Renal cortex interstitium (tissue), 11 donors: ENCODE results near the gene TELO2. TPM values are rescaled to one million over a fixed set of nuclear protein-coding genes. Genes with fewer than 3 reads are reported as not detected.

ENCODE experiments used
- DNase-seq, 11 donors: peaks; one replicate each; pipeline ENCODE4 v3.0.0-alpha.2; 2013; ENCODE audit warnings: low read depth in 9 of 11, low spot score in 4 of 11; ENCODE audit errors: extremely low read depth in 1 of 11
- polyA plus RNA-seq, 3 donors: library from polyadenylated mRNA; unstranded; fragments of 120-200 nt; gene quantifications; one replicate each; pipeline ENCODE4 v1.2.1, GENCODE V29; 2013; ENCODE audit not compliant: insufficient read length in 3 of 3

Gene TELO2
- polyA plus RNA-seq, 3 donors = 24.1 to 46.2 (median 38.0) TPM

DNA sequence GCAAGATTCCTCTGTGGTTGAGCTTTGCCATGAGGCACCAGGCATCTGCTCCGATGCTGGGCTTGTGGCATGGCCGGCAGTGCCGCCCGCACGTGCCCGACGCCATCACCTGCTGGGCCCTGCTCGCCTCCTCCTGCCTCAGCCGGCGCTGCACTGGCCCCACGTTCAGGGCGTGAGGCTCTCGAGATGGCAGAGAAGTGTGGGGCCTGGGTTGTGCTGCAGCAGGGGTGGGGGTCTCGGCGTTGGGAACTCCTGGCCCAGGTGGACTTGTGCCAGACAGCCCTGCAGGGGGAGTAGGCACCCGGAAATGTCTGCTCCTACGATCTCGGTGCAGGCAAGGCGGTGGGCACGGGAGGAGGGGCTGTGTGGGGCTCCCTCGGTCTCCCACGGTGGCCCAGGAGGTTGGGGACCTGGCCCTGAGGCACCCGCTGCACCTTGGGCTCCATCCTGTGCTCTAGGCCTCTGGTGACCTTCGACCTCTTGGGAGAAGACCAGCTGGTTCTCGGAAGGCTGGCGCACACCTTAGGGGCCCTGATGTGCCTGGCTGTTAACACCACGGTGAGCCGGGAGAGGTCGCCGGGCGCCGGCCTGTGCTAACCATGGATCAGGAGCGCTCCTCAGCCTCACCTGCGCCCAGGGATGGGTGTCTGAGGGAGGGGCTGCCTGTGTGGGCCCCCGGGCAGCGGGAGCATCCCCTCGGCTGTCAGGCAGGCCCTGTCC lies 13.5 kb downstream of the TELO2 start:
- DNase-seq = no peak

DNA sequence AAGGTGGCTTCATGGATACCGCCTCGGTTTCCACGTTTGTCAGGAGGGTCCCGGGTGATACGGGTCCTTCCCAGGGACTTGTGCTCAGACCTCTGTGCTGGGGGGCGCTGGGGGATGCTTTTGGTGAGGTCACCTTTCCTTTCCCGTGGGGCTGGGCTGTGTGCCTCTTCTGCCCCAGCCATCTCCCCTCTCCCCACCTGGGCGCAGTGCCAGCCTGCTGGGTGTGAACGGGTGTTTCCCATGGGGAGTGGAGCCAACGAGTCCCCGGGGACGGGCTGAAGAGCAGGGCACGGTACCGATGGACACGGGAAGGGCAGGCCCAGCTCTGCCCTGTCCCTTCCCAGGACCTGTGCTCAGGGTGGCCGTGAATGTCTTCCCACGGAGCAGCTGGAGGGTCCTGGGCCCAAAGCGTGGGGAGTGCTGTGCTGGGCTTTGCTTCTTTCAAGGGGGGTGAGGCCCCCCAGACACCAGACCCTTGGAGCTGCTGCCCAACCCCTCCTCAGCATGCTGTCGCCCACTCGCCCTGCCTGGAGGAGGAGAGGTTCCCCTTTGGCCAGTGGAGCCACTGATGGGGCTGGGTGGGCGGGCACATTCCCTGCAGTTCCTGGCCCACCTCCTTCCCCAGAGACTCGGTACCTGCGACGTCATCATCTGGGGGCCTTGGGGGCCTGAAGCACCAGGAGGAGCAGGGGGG lies 15.5 kb downstream of the TELO2 start:
- no peak for DNase-seq

DNA sequence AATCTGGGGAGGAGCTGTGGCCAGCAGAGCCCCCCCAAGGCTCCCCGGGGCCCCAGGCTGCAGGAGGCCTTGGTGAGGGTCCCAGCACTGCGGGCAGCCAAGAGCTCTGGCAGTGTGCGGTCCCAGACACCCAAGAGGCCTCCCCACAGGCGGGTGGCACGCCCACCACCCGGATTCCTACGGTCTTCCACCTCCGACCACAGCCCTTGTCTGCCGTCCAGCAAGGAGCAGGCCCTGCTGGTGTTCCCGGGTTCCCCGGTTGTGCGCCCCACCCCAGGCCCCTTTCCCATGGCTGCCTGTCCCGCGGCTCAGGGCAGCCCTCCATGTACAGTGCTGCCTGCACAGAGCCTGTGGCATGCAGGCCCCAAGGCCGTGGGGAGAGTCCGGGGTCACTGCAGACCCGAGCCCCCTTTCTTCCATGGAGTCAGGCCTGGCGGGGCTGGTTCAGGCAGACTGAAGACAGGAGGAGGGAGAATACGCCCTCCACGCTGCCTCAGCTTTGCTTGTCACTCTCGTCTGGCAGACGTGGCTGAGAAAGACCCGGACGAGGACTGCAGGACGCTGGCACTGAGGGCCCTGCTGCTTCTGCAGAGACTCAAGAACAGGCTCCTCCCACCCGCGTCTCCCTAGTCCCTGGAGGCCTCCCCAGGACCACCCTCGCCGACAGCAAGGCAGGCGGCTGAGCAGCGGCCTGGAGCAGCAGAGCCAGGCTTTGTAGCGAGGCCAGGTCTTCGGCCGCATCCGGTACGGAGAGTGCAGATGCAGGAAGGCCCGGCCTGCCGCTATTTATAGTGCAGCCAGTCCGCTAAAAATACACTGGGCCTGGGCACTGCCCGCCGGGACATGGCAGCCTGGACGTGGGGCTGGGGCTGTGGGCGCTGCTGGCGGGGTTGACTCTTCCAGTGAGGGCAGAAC lies 16.4 kb downstream of the TELO2 start:
- no peak for DNase-seq

DNA sequence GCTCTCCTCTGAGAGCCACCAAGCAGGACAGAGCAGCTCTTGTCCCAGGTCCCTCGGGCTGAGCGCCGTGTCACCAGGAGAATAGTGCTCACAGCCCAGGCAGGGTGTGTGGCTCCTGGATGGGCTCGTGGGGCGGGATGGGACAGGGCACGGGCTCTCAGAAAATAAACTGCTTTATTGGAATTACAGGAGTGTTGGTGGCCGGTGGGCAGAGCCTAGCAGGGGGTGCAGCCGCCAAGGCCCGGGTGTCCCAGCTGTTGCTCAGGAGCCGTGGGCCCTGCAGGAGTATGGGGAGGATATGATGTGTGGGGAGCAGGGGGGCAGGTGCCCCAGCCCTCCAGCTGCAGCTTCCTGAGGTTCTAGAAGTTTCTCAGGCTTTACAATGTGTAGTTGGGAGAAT lies 17.1 kb downstream of the TELO2 start:
- DNase-seq = no peak

DNA sequence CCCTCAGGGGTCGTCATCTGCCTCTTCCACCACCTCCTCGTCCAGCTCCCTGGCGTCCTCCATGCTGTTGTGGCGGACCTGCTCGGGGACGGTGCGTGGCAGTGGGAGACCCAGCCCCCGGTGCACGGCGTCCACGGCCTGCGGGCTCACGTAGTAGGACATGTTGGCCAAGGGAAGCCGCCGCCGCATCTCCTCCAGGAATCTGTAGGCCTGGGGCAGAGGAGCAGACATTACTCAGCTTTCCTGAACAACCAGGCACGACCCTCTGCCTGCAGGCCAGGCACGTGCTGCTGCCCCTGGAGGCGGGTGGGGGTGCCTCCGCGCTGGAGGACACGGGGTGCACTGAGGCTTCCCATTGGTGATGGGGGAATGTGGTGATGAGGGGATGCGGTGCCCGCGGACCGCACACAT lies 17.8 kb downstream of the TELO2 start:
- no peak for DNase-seq

DNA sequence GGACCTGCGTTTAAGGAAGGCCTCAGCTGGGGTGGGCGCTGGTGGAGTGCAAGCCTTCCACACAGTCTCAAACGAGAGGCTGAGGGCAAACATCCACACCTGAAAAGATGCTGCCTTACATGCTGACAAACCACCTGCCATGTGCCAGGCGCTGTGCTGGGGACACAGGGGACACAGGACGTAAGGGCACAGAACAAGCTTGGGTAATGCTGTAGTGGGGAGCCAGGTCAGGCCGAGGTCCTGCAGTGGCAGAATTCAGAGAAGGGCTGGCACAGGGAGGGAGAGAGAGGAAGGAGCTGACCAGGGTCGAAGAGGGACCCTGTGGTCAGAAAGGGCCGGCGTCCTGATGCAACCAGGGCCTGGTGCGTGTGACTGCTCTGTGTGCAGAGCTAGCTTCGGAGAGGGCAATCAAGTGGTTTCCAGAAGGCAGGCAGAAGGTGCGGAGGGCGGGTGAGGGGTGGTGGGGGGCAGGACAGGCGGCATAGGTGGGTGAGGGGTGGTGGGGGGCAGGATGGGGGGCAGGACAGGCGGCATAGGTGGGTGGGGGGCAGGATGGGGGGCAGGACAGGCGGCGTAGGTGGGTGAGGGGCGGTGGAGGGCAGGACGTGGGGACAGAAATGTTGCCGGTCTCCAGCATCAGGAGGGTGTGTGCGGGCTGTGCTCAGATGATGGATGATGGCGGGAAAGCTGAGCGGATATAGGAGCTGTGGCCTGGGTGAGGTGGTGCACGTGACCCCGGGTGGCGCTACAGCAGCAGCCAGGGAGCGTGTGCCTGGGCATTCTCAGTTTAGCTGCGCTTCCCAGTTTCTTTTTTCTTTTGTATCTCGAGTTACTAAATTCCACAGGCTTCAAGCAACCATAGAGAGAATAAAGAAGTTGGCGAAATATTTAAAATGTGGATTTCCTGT lies 18.8 kb downstream of the TELO2 start:
- DNase-seq = no peak

DNA sequence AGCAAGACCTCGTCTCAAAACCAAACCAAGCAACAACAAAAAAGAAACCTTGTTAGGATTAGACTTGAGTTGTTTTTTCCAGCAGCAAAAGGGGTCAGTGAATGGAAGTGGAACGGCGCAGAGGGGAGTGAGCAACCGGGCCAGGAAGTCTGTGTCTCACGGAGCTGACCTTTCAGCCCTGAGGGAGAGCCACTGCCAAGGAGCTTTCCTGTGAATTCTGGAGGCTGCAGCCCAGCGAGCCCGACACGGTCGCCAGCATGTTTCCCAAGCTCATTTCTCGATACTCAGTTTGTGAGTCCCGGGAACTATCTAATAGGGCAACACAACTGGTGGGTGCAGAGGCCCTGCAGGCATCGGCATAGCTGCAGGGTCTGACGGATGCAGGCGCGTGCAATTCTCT lies 19.6 kb downstream of the TELO2 start:
- DNase-seq = no peak

DNA sequence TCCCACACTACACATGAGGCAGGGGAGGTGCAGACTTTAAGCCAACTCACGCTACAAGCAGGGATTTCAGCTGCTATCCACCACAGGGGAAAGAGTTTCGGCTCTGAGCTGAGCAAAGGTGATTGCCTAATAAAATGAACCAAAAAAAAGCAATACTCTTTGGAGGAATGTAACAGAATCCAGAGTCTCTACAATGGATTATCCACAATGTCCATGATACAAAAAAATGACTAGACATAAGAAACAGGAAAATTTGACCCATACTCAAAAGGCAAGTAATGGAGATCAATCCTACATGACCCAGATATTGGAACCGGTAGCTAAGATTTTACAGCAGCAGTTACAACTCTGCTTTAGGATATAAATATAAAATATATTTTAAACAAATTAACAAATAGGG lies 21.3 kb downstream of the TELO2 start:
- DNase-seq = no peak

DNA sequence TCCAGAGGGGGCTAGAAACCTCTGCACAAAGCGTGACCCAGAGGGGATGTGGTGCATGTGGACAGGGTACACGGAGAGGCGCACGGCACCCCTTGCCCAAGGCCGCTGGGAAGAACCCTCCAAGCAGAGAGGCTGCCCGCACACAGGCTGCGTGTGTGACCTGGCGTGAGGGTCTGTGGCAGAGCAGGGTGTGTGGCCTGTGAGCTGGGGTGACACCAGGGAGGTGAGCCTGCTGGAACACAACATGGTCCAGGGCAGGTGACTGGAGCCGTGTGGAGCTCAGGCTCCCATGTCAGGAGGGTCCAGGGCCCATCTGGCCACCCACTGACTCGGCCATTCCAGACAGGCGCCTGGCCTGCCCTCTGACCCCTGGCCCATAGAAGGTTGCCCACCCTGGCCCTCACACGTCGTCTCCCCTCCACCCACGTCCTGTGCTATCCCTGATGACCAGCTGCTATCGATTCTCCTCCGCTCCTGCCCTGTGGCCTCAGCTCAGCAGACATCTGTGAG lies 25.5 kb downstream of the TELO2 start:
- DNase-seq = no peak

DNA sequence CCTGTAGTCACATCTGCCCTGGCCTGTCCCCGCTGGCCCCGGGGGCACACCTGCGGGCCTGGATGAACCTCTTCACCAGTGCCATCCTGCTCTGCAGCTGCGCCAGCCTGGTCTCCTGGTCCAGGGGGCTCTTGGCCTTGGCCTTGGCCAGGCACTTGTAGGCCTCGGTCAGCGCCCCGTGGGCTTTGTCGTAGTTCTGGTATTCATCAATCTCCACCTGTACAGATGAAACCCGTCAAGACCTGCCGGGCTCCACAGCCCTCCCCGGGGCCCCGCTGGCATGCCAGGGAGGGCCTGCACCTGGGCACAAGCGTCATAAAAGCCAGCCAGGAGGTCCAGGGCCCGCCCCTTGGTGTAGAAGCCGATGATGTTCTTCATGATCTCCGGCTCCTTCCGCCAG lies 26.7 kb downstream of the TELO2 start:
- DNase-seq = no peak

DNA sequence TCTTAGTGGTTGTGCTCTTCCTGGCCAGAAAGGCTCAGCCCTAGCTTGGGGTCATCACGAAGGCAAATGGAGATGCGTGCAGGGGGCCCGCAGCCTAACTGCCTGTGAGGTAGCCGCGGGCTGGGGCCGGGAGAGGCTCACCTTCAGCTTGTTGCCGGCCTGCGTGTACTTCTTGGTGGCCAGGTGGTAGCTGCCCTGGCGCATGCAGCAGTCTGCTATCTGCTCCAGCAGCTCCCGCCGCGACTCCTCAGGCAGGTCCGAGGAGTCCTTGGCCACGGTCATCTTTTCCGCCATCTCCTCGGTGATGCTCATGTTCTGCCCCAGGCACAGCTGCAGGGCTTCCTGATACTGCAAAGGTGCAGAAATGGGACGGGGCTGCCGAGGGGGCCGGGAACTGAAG lies 27.3 kb downstream of the TELO2 start:
- DNase-seq = no peak

DNA sequence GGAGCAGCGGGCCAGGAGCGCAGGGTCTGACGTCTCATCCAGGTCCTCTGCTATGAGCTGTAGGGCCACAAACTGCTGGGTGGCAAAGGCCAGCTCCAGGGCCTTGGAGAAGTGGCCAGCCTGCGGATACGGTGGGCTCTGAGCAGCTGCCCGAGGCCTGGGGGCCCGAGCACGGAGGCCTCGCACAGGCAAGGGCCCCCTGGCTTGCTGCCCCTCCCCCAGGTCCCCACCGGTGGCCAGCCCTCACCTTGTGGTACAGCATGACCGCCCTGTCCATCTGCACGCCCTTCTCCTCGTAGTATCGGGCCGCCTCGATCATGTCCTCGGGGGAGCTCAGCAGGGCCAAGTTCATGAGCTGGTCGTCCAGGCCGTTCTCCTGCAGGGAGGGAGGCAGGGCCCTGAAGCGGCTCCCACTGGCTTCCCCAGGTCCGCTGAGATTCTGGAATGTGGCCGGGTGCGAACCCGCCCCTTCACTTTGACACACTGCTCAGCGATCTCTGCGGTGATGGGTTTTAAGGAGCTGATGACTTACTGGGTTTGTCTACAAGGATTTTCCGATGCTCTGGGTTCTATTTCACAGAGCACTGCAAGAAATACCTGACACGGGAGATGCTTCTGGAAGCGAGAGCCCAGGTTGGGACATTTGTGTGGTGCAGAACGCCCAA lies 30.6 kb downstream of the TELO2 start:
- DNase-seq = no peak

DNA sequence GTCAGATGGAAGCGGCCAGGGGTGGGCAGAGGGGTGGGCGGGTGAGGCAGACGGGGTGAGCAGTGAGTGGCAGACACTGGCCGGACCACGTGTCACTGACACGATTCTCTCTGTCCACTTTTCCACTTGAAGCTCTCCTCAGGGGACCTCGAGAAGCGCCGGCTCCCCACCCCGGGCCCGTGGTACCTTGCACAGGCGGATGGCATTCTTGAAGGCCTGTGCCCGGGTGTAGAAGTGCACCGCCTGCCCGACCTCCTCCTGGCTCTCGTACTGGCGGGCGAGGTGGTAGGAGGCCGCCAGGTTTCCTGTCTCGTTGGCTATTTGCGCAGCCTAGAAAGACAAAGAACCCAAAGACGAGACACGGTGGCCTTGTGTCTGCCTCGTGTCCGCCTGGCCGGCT lies 31.2 kb downstream of the TELO2 start:
- DNase-seq = no peak

DNA sequence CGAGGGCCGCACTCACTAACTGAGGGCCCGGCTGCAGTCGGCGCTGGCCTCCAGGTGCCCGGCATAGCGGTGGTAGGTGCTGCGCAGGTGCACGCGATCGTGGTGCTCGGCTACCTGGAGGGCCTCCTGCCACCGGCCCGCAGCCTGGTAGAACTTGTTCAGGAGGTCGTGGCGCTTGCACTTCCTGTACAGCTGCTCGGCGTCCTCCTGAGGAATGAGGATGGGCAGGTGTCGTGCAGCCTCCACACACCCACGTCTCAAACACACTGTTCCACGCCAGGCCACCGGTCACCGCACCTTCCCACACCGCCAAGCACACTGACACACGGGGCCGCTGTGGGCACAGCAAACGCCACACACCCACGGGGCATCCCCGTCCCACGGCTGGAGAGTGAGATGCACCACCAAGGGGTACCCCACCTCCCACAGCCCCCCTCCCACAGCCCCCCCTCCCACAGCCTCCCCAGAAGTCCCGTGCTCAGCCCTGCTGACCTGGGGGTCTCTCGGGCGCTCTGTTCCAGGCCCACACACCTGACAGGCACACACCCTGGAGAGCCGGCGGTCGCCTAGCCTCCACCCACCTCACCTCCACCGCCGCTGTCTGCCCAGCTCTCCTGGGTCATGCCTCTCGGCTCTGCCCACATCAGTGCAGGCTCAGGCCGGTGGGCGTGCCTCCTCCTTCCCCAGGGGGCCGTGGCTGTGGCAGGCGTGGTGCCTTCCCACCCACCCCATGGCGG lies 32.9 kb downstream of the TELO2 start:
- no peak for DNase-seq

DNA sequence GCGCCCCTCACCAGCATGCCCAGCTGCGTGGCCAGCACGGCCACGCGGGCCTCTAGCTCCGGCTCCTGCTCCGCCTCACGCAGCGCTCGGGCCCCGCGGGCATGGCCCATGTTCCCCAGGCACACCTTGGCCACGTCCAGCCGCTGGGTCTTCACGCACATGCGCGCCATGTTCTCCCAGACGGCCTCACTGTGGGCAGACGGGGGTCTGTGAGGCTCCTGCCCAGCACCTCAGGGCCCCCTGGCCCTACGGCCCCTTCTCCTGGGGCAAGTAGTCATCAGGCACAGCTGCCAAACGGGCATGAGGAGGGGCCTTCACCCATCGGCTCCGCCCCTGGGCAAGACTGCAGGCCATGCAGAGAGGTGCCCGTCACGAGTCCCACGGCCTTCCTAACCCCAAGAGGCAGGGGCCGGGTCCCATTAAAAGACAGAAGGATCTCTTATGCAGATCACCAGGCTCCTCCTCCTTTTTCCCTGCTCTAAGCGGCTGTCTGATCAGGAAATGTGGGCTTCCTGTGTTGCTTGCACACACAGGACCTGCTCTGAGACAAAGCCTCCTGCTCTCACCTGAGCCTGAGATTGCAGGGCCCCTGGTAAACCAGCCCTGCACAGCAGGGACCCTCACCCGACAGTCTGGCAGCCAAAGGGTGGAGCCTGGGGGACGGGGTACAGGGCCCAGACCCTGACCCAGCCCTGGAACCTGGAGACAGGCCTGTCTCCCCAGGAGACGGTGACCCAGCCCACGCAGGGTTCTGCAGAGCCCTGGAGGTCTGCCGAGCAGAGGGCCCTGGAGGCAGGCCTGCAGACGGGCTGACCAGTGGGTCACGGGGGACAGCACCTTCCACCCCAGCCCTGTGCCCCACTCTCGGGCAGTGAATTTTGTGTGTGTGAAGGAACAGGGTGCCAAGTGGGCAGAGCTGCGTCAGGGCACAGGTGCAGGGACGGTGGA lies 33.7 kb downstream of the TELO2 start:
- no peak for DNase-seq
